Keratinocyte (primary cell): Measurements from ENCODE around the gene TTLL5. TPM values are rescaled to one million over a fixed set of nuclear protein-coding genes. Genes with fewer than 3 reads are reported as not detected.

Experiments used
- DNase-seq: peaks from one replicate; pipeline ENCODE4 v3.0.0-alpha.2; 2011; ENCODE audit warnings: low read depth, missing footprints, low spot score
- FAIRE-seq: peaks from 2 replicates; lab custom pipeline; 2011; peaks lifted over from hg19 to GRCh38; lab: Jason Lieb, UNC
- H2AFZ ChIP-seq: 2 replicates; pipeline ENCODE4 v1.6.0; 2012; ENCODE audit warnings: low read length, control low read depth, inconsistent platforms; ENCODE audit not compliant: control insufficient read depth
- H3K27ac ChIP-seq: 2 replicates; pipeline ENCODE4 v1.5.1; 2011; ENCODE audit warnings: low read length; ENCODE audit not compliant: control insufficient read depth, insufficient read depth
- H3K27me3 ChIP-seq: 3 replicates; pipeline ENCODE4 v1.6.0; 2011; ENCODE audit warnings: low read length; ENCODE audit not compliant: control insufficient read depth, insufficient read depth; ENCODE audit errors: extremely low read depth
- H3K36me3 ChIP-seq, 2 experiments: 2 replicates in 1 of 2; 3 replicates in 1 of 2; pipeline ENCODE4 v1.5.1; 2011; ENCODE audit warnings: low read length in 2 of 2, mild to moderate bottlenecking in 1 of 2; ENCODE audit not compliant: control insufficient read depth in 2 of 2, insufficient read depth in 2 of 2; ENCODE audit errors: extremely low read depth in 1 of 2
- H3K4me1 ChIP-seq: 3 replicates; pipeline ENCODE4 v1.5.1; 2011; ENCODE audit warnings: low read length; ENCODE audit not compliant: control insufficient read depth, insufficient read depth; ENCODE audit errors: extremely low read depth
- H3K4me2 ChIP-seq: 3 replicates; pipeline ENCODE4 v1.6.0; 2011; ENCODE audit warnings: low read depth, low read length; ENCODE audit not compliant: control insufficient read depth, insufficient read depth; ENCODE audit errors: extremely low read depth
- H3K4me3 ChIP-seq, 3 experiments: fragments of 200-600 bp in 1 of 3; sonication (generic) in 1 of 3; 2 replicates in 2 of 3; 3 replicates in 1 of 3; pipeline ENCODE4 v1.5.1; 2011 to 2016; ENCODE audit warnings: low read length in 3 of 3, mild to moderate bottlenecking in 3 of 3, control low read depth in 2 of 3, inconsistent platforms in 1 of 3, low read depth in 1 of 3, mixed read lengths in 1 of 3, mixed run types in 1 of 3, moderate library complexity in 1 of 3; ENCODE audit not compliant: control insufficient read depth in 2 of 3, insufficient read depth in 2 of 3; ENCODE audit errors: extremely low read depth in 1 of 3
- H3K79me2 ChIP-seq: 2 replicates; pipeline ENCODE4 v1.6.0; 2012; ENCODE audit warnings: low read length; ENCODE audit not compliant: control insufficient read depth, insufficient read depth
- H3K9ac ChIP-seq: 3 replicates; pipeline ENCODE4 v1.6.0; 2011; ENCODE audit warnings: low read length; ENCODE audit not compliant: control insufficient read depth, insufficient read depth; ENCODE audit errors: extremely low read depth
- H3K9me1 ChIP-seq: 3 replicates; pipeline ENCODE4 v1.6.0; 2011; ENCODE audit warnings: low read length; ENCODE audit not compliant: control insufficient read depth, insufficient read depth; ENCODE audit errors: extremely low read depth
- H3K9me3 ChIP-seq: 2 replicates; pipeline ENCODE4 v1.5.1; 2012; ENCODE audit warnings: low read depth, low read length; ENCODE audit not compliant: control insufficient read depth
- H4K20me1 ChIP-seq: 3 replicates; pipeline ENCODE4 v1.6.0; 2011; ENCODE audit warnings: low read length; ENCODE audit not compliant: control insufficient read depth, insufficient read depth; ENCODE audit errors: extremely low read depth
- CTCF ChIP-seq, 3 experiments: IDR thresholded peaks in 1 of 3; conservative IDR thresholded peaks in 1 of 3; optimal IDR thresholded peaks in 1 of 3; 2 replicates in 2 of 3; 3 replicates in 1 of 3; pipeline versions ENCODE3 to v1.5.1; 2011; ENCODE audit warnings: low read length in 3 of 3, mild to moderate bottlenecking in 3 of 3, moderate library complexity in 2 of 3, control low read depth in 1 of 3, inconsistent platforms in 1 of 3; ENCODE audit not compliant: insufficient read depth in 2 of 3; ENCODE audit errors: extremely low read depth in 1 of 3
- EZH2 ChIP-seq: IDR thresholded peaks from one replicate; pipeline ENCODE4 v1.6.1; 2012; ENCODE audit warnings: inconsistent platforms, mild to moderate bottlenecking, low read length, moderate library complexity
- dilution Hi-C: fragments of 300-500 bp; cut with MboI; formaldehyde crosslinking; loops from one replicate; pipeline ENCODE4 v1.7.0; 2020; ENCODE audit warnings: low sequenced_read_pairs; ENCODE audit not compliant: extremely low pct_ligation_motif_present
- polyA plus RNA-seq, 5 experiments: library from polyadenylated mRNA; depleted of rRNA in 3 of 5; stranded (reverse) in 3 of 5; stranded (forward) in 1 of 5; unstranded in 1 of 5; fragments of >200 nt; gene quantifications; 1 replicate in 1 of 5; 2 replicates in 3 of 5; 3 replicates in 1 of 5; pipeline versions ENCODE4 v1.2.1 to v1.2.3, GENCODE V29; 2011 to 2012; ENCODE audit warnings: missing spikeins in 2 of 5, low read depth in 1 of 5, low replicate concordance in 1 of 5

Gene TTLL5
- polyA plus RNA-seq, 1 donor (not counting 4 experiments of a cell fraction or from before 2014, with no cell fraction given): 20.7 TPM

GRCh38 chr14:75857199-75857598 is 196.2 kb downstream of the TTLL5 start:
- H3K9me1 ChIP-seq: no peaks in the 10 kb centered on the region
- H3K79me2 ChIP-seq: no peaks in the 10 kb centered on the region
- dilution Hi-C loops: no loop called here
- no peak for FAIRE-seq
- no peak overlapping the region for H3K27ac ChIP-seq
- H3K36me3 ChIP-seq: no peaks in the 10 kb centered on the region
- no peaks in the 10 kb centered on the region for H3K27me3 ChIP-seq
- no peak overlapping the region for H3K9ac ChIP-seq
- TF ChIP-seq EZH2 (no peak), CTCF (optimal IDR thresholded peaks at IDR 0.05 in 1 of 3, IDR thresholded peaks at IDR 0.05 in 1 of 3, conservative IDR thresholded peaks at IDR 0.05 in 1 of 3; ENCODE audit: extremely low read depth in 1 of 3, insufficient read depth in 2 of 3, low read length in 3 of 3) (no peak)
- H3K4me3 ChIP-seq: no peak overlapping the region
- no peak for DNase-seq
- no peak overlapping the region for H2AFZ ChIP-seq
- H3K4me2 ChIP-seq: no peak overlapping the region
- H3K9me3 ChIP-seq: no peaks in the 10 kb centered on the region
- peaks cover 6% of the 10 kb centered on the region for H3K4me1 ChIP-seq
- no peaks in the 10 kb centered on the region for H4K20me1 ChIP-seq

GRCh38 chr14:75858362-75858761 is 197.3 kb downstream of the TTLL5 start:
- no peak overlapping the region for H3K4me3 ChIP-seq
- no peaks in the 10 kb centered on the region for H3K27me3 ChIP-seq
- no peak overlapping the region for H3K27ac ChIP-seq
- no peaks in the 10 kb centered on the region for H3K9me1 ChIP-seq
- no peak for FAIRE-seq
- dilution Hi-C loops: no loop called here
- H4K20me1 ChIP-seq: no peaks in the 10 kb centered on the region
- DNase-seq: no peak
- no peak overlapping the region for H3K9ac ChIP-seq
- no peaks in the 10 kb centered on the region for H3K79me2 ChIP-seq
- H3K4me2 ChIP-seq: no peak overlapping the region
- no peaks in the 10 kb centered on the region for H3K36me3 ChIP-seq
- H3K4me1 ChIP-seq: peaks cover 6% of the 10 kb centered on the region
- H3K9me3 ChIP-seq: no peaks in the 10 kb centered on the region
- no peak for TF ChIP-seq EZH2
- no peak for TF ChIP-seq CTCF (optimal IDR thresholded peaks at IDR 0.05 in 1 of 3, IDR thresholded peaks at IDR 0.05 in 1 of 3, conservative IDR thresholded peaks at IDR 0.05 in 1 of 3; ENCODE audit: extremely low read depth in 1 of 3, insufficient read depth in 2 of 3, low read length in 3 of 3)
- no peak overlapping the region for H2AFZ ChIP-seq
